C1 segment of cervical spinal cord (tissue), 14 donors: Measurements from ENCODE around the gene CEP95.
A peak's percentile ranks its signal among the peaks of the same experiment; 100 is the strongest.
"Not testable (repeated sequence)": the region's sequence is repeated elsewhere in the genome, so short reads cannot be mapped to it uniquely, and the experiment has no call there.

Experiments
- DNase-seq, 14 donors: peaks; one replicate each; lab custom pipeline; 2025; lab: John Stamatoyannopoulos, UW

Gene CEP95

DNA sequence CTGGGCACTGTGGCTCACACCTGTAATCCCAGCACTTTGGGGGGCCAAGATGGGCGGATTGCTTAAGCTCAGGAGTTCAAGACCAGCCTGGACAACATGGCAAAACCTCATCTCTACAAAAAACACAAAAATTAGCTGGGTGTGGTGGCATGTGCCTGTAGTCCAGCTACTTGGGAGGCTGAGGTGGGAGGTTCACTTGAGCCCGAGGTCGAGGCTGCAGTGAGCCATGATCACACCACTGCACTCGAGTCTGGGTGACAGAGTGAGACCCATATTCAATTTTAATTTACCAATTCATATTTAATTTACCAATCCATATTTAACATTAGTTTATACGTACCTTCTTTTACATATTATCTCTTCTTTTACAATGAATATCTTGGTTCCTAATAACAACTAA is 11.5 kb upstream of the CEP95 start:
- DNase-seq, result not testable (repeated sequence)

DNA sequence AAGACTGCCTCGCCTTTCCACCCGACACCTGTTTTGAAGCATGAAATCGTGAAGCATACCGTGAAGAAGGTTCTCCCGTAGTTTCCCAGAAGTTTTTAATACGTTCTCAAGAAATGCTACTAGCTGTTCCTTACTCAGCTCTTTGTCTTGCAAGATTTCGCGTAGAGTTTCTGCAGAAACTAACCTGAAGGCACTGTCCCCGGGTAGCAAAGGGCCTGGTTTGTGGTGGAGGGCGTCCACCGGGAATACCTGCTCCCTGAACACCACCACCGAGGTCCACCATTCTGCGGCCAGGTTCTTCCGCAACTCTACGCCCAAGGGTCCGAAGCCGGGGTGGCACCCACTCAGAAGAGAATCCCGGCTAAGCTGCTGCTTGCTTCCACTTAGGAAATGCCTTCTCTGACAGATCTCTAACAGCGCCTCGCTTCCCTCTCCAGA is 10.4 kb upstream of the CEP95 start:
- no peak for DNase-seq

DNA sequence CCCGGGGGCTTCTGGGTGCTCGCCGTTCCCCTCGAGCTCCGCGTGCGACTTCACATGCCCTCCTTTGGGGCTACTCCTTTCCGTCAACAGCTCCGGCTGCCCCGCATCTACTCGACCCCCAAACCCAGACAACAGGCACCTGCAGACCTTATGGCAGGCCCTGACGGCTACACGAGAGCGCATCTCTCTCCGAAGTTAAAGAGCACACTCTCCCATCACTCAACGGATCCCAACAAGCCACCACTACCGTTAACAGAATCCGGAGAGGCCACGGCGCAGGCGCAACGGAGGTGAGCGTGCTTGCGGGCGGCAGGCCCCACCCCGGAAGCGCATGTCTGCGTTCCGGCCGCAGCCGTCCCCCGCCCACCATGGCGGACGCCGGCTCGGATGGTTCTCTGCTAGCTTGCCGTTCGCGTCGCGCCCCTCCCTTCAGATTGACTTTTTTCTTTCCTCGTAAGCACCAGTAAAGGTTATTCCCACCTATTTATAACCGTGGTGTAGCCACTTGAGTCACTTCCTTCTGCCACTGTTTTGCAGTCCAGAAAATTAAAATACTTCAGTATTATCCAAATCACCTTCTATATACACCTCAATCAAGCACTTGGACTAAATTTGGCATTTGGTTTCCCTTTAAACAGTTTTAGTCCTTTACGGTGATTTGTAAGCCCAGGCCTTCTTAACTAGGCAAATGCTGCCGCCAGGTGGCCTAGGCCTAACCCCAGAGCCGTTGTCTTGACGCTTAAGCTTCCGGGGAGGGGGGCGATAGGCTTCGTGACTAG is 9.8 kb upstream of the CEP95 start, which contains the start of gene POLG2:
TSS of gene POLG2 (minus strand) at position 269 of the 779 bp plus-strand sequence. CDS start at position 183, 86 bp downstream.
- peak; percentile 18 to 93 (median 79) for DNase-seq

DNA sequence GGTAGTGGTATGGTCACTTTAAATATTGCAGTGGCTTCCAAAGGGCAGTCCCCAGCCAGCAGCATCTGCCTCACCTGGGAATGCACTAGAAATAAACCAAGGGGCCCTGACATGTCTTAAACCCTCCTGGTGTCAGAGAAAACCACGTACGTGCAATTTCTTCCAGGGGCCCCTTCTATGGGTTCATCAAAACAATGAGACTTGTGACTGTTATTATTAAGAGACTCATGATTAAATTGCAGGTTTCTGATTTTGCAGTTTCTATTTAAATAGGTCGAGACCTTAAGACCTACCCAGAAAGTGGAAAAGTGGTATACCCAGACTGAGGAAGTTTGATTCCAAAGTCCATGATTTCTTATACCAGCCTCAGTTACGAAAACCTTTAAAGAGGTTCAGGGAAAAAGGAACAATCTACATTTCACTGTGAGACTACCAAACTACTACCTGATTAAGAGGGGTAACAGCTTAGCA is 9.2 kb upstream of the CEP95 start:
- DNase-seq, result no peak

DNA sequence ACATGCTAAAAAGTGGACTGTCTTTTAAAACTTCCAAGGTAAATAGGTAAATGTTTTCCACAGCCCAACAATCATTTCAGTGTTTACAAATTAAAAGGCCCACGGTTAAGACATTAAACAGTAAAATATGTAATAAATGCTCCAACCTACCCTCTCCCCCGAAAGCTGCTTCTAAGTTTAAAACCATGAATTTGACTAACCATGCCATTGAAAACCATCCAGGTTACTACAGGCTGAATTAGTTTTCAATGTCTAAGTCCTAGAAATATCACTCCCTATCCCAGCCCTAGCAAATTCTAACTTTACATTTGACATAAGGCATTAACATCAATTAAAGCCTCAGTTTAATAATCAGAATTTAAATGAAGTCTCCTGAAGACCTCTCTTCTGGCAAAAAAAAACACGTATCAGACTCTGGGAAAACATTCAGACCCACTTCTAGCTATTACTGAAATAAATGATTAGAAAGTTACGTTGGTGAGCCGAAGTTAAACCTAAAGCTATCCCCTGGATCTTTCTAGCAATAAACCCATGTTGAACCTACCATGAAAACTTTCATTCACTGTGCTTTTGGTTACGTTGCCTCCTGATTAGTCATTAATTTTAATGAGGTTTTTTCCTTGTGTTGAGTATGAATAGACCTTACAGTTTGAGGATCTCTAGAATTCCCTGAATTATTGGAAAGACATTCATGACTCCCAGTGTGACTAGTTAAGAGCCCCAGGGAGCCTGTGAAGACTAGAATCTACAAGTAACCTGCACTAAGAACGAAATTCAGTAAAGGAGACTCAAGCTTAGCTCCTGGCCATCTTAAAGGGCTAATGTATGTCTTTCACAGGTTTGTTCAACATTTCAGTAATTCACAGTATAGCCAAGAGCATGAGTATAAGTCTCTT is 8.2 kb upstream of the CEP95 start:
- no peak for DNase-seq

DNA sequence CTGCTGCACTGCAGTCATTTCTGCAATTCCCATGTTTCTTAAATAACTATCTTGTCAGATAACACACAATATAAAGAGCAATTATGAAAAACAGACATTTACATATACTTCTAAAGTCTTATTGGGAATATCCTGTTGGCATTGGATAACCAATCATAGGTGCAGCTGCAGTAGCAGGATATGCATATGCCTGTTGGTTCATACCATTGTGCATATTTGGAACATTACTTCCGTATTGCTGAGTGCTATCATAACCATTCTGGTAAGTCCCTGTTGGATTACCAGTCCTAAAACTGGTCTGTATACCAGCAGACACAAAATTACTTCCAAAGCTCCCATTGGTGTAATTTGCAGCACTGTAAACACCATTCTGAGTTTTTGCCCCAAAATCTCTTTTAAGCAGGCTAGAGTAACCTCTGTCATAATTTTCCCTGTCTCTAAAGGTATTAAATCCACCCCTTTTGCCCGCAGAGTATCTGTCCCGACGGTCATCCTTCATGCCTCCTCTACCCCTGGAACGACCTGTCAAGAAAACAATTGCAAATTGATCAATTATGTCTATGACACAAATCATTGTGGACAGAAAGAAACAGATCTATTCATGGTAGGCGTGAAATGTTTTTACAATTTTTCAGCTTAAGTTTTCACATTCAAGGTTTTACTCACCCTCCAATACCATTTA is 6.8 kb upstream of the CEP95 start:
- DNase-seq, result no peak

DNA sequence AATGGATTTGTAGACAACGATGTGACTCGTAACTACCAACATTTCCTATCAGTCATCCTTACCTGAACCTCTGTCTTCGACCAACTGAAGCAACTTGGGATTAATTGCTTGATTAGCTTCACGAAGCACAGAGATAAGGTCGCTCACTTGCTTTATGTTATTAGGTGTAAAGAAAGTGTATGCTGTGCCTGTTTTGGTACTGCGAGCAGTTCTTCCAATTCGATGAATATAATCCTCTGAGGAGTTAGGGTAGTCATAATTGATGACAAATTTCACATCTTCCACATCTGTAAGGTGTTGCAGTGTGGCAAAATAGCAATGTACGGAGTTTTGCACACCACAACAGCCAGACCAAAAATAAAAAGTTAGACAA is 6.3 kb upstream of the CEP95 start:
- no peak for DNase-seq

DNA sequence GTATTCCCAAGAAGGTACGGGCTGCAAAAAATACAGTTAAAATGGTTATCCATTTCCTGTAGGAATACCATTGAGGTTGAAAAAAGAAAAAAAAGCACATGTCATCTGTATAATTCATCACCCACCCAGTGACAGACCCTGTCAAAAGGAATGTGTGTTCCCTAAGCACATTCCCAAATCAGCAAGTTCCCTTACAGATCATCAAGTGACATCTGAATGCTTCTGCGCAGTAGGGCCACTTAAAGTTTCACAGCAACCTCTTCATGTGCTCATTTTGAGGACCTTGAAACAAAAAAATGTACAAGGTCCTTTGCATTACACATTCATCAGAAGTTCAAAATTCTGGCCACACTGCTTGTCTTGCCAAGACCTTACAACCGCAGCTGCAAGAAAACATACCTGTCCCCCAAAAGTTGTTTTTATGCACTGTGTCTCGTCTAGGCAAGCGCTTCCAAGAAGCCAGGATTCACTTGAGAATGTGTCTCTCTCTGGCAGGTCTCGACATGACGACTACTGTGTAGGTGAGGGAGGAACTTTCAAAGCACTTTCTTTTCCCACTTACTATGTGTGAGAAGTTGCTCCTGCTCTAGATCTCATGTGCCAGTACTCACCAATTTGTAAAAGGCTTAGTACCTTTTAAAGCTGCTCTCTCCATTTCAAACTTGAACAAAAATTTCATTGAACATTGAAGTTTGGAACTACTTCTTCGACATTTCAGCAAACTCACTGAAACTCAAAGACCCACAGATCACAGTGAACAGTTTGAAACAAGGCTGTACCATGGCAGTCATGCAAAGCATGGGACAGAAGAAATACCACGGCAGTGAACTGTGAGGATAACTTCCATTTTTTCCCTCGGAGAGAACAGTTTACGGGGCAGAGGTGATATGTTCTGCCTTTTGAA is 5.7 kb upstream of the CEP95 start:
- no peak for DNase-seq

DNA sequence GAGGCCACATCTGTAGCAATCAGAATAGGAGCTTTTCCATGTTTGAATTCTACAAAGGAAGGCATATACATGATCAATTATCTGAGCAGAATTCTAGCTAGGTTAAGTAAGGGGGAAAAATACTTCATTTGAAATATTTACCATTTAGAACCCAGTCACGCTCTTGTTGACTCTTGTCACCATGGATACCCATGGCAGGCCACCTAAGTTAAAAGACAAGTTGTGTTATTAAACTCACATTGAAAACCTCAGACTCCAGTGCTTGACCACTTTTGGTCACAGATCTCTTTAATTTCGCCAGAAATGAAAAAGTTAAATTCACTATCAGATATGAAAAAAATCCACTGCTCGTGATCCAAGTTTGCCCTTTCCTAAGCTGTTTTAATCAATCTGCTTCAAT is 4.8 kb upstream of the CEP95 start:
- DNase-seq, result no peak

DNA sequence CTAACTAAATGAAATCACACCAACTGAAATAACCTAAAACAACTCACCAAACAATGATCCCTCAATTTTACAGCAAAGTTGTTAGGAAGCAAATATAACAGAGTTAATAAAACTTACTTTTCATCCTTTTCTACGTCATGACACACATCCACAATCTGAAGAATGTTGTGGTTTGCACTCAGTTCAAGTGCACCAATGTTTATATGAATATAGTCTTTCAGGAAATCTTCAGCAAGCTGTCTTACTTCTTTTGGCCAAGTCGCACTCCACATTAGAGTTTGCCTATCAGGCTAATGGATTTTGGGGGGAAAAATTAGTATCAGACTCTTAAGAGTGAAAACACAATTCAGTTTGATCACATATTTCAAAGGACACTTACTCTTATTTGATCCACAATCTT is 4.0 kb upstream of the CEP95 start:
- no peak for DNase-seq

DNA sequence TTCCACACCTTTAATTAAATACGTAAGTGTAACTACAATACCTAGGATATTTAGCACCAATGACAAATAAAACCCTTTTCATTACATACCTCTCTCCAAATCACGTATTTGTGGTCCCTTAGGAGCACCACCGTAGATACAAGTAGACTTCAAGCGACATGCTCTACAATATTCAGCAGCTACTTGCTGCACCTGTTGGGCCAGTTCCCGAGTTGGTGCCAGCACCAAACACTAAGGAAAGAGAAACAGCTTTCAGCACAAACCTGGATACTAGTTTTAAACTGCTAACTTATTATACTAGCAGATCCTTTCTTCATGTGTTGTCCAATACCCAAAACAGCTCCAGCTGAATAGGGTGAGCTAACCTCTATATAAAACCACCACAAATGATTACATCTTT is 3.4 kb upstream of the CEP95 start:
- no peak for DNase-seq

DNA sequence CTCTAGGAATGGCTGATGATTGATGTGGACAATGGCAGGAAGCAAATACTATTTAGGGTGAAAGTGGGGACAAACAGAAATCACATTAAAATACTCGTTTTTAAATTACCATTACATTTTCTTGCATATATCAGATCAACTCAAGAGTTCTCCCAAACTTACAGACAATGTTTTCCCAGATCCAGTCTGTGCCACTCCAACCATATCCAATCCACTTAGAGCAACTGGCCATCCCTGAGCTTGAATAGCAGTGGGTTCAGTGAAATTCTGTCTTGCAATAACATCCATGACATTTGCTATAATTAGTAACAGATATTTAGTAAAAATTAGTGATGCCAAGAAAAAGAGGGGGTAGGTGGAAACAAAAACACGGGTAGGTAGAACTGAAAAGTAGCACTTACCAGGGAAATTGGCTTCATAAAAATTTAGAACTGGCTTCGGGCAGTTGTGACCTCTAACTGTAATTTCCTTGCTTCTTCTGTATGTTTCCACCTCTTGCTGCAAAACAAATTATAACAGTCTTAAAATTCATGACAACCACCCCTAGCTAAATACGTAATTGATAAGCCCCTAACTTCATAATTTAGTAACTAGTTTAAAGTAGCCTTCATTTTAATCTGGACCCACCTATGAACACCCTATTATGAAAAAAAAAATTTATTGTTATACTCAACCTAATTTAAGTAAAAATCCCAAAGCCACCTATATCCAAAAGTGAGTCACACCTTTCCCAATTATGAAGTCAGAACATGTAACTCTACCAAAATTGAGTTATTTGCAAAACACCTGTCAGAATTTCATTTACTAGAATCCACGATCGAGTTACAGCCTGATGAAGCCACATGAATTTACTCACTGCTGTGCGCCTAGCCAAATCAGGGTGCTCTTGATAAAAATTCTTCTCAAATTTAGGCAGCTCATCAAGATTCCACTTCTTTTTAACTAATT is 2.7 kb upstream of the CEP95 start:
- no peak for DNase-seq

DNA sequence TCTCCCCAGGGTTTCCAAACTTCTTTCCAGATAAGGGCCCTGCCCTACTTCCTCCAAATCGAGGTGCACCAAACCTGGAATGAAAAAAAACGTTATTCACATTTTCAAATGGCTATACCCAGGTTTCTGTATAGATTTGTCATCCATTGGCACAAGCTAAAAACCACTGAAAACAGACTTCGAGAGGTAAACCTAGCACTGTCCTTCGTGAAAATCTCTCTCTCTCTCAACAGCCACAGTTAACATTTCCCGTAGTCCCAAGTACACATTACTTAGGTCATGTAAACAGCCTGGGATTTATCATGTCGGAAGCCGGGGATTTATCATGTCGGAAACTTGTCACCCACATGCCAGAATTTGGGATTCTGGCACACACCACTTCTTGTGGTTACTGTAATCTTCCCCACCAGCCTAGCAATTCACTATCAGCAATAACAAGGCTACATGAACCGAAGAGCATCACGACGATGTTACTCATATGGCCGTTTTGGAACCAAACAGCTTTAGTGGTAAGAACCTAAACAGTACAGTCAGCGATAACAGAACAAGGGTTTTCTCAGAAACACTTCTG is 1.9 kb upstream of the CEP95 start:
- DNase-seq, result no peak

DNA sequence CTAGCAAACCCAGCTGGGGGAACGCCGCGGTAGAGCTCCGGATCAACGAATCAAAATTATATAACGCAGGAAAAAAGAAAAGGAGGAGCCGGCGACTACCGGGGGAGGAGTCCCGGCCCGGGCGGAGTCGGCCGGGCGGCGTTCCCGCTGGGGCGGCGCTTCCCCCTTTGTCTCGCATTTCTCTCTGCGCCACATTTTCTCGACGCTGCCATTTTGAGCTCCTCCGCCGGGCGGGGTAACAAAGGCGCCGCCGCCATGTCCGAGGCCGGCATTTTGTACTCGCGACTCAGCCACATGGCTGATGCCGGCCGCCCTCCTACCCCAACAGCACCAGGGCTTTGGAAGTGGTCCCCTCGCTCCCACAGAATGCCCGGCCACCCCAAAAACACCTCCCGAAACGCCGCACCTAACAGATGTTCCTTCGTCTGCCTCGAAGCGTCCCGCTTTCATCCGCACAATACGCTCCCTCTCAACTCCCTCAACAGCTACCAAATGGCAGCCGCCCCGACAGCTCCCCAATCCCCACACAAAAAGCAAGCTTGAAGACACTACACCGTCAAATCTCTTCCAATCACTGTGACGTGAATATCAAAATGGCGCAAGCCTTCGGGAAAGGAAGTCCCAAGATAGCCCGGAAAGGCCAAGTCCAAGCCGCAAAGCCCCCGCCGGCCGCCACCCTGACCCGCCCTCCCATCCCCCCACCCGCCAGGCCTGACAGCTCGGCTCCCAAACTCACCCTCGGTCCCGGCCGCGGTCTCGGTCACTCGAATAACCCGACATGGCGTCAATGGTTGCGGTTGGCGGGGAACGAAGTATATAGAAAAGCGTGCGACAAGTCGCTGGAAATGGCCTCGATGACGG is 1.2 kb upstream of the CEP95 start:
- peak; percentile 15 to 86 (median 78) for DNase-seq

DNA sequence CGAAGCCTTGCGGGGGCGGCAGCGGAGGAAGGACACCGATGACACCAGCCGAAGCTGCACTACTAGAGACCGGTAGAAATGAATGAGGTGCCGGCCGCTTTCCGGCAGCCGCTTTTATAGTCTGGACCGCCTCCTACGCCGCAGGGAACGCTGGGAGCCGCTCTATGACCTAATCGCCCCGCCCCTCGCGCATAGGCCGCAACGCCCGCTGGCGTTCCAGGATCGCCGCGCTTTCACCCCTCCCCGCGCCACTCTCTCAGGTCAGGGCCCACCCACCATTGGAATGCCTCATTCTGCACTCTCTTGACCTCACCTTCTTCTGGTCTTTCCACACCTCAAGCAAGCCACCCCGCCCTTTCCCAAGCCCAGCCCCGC is 589 bp upstream of the CEP95 start, which contains the start of gene DDX5:
TSS of gene DDX5 (minus strand) at position 89 of the 375 bp plus-strand sequence. CDS start 170 bp downstream, outside the sequence.
- DNase-seq, result peak; percentile 90 to 100 (median 99)

DNA sequence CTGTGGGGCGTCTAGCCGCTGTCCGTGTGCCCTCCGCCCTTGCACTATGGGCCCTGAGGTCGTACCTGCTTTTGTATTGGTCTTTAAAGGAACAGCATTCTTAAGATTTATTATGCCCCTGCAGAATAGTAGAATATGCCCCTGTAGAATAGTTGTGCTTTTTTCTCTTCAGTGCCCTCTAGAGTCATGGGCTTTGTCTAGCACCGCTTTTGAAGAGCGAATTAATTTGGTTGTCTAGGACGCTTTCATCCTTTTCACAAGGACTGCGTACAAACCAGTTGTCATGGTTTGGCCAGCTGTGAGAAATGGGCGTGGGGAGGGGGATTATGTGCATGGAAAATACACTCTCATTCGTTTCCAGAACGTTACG is 621 bp downstream of the CEP95 start:
- DNase-seq, result peak in 3 of 14 donors; percentile 35 to 48 (median 38)

DNA sequence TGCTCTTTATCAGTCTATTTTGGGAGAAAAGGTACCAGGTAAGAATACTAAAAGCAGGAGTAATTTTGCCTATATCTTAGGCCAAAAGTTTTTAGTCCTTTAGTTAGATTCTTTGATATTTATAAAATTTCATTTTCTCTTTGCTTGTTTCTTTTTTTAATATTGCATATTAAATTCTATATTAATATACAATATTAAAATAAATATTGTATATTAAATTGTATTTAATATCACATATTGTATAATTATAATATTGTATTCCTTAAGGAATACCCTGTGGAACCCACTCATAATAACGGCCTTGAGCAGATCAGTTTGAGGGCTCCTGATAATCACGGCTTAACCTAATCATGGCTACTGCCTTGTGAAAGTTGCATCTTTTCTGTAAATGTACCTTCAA is 1.9 kb downstream of the CEP95 start:
- no peak for DNase-seq

DNA sequence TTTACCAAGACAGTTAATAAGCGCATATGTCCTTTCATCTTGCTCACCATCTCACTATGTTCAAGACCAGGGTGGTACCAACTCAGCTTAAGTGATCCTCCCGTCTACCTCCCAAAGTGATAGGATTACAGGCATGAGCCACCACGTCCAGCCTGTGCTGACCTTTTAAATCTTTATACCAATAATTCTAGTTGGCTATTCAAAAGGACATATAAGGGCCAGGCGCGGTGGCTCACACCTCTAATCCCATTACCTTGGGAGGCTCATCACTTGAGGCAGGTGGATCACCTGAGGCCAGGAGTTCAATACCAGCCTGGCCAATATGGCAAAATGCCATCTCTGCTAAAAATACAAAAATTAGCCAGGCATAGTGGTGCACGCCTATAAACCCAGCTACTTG is 2.4 kb downstream of the CEP95 start:
- DNase-seq, result no peak
